Right atrium auricular region (tissue), 2 donors: ENCODE results near the gene DIP2B. TPM values are rescaled to one million over a fixed set of nuclear protein-coding genes. Genes with fewer than 3 reads are reported as not detected.

Experiments used
- DNase-seq: peaks from one replicate; pipeline ENCODE4 v3.0.0-alpha.2; 2019; ENCODE audit warnings: low spot score
- H3K27ac ChIP-seq, 2 donors: fragments of 200-600 bp; sonication (generic); 1 replicate in 1 of 2; 2 replicates in 1 of 2; pipeline ENCODE4 v1.5.1; 2016 to 2019
- H3K27me3 ChIP-seq, 2 donors: fragments of 200-600 bp; sonication (generic); one replicate each; pipeline versions ENCODE4 v1.5.1 to v1.6.0; 2017 to 2019
- H3K36me3 ChIP-seq: fragments of 200-600 bp; sonication (generic); one replicate; pipeline ENCODE4 v1.5.1; 2016
- H3K4me1 ChIP-seq, 2 donors: fragments of 200-600 bp; sonication (generic); one replicate each; pipeline versions ENCODE4 v1.5.1 to v1.6.0; 2017 to 2019
- H3K4me3 ChIP-seq, 2 donors: fragments of 200-600 bp; sonication (generic); 1 replicate in 1 of 2; 2 replicates in 1 of 2; pipeline ENCODE4 v1.5.1; 2017 to 2019; ENCODE audit warnings: mild to moderate bottlenecking in 1 of 2, moderate library complexity in 1 of 2
- H3K9me3 ChIP-seq, 2 donors: fragments of 200-600 bp; sonication (generic); one replicate each; pipeline ENCODE4 v1.5.1; 2019
- total RNA-seq, 2 donors: library from RNA; depleted of rRNA; stranded (reverse); fragments of >200 nt; gene quantifications; one replicate each; pipeline ENCODE4 v1.1.0, GENCODE V29; 2016
- TF ChIP-seq, protein P1 (sequence below), 2 donors: fragments of 200-600 bp; sonication (generic); IDR thresholded peaks; one replicate each; pipeline ENCODE4 v1.5.1; 2019; ENCODE audit warnings: antibody characterized with exemption in 2 of 2

DIP2B gene
- total RNA-seq, 2 donors from 2014 or later = 11.6 to 15.2 TPM

DNA sequence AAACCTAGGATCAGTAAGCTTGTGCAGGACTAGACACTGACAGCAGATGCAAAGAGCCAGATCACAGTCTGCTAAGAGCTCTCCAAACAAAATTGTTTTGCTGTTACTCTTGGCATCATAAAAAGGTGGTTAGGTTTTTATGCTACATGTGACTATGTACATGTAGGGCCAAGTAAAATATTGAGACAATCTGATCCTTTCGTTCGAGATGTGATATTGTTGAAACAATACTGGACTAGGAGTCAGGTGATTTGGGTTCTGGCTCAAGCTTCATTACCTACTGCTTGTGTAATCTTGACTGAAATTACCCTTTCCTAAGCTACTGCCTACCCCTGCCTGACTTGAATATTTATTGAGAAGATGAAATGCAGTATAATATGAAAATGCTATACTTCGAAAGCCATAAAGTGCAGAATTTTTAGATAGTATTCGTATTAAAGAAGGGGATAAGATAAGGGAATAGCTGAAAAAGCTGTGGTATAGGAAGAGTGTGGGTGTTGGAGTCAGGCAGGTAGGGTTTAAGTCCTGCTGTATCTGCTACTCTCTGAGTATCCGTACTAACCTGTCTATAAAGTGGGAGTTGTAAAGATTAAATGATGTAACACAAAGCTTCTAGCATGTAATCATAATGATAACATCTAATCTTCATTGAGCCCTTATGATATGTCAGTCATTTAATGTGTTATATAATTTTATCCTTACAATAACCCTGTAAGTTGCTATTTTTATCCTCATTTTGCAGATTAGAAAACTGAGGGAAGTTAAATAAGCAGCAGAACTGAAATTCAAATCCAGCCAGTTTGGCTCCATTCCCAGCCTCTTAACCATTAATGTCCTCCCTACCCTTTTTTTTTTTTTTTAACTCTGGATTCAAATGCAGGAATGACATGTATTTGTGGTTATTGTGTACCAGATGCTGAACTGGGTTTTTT, 220.5 kb downstream of the DIP2B start:
- Histone ChIP-seq H3K36me3 (peaks cover 72% of the 10 kb centered on the region), H3K4me1 (peaks cover 0 to 10% of the 10 kb centered on the region in 2 donors), H3K27me3 (no peaks in the 10 kb centered on the region), H3K4me3 (no peak overlapping the region), H3K9me3 (no peaks in the 10 kb centered on the region), H3K27ac (no peak overlapping the region)
- no peak for DNase-seq
- TF ChIP-seq, protein P1, sequence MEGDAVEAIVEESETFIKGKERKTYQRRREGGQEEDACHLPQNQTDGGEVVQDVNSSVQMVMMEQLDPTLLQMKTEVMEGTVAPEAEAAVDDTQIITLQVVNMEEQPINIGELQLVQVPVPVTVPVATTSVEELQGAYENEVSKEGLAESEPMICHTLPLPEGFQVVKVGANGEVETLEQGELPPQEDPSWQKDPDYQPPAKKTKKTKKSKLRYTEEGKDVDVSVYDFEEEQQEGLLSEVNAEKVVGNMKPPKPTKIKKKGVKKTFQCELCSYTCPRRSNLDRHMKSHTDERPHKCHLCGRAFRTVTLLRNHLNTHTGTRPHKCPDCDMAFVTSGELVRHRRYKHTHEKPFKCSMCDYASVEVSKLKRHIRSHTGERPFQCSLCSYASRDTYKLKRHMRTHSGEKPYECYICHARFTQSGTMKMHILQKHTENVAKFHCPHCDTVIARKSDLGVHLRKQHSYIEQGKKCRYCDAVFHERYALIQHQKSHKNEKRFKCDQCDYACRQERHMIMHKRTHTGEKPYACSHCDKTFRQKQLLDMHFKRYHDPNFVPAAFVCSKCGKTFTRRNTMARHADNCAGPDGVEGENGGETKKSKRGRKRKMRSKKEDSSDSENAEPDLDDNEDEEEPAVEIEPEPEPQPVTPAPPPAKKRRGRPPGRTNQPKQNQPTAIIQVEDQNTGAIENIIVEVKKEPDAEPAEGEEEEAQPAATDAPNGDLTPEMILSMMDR (IDR thresholded peaks at IDR 0.05) = no peak

DNA sequence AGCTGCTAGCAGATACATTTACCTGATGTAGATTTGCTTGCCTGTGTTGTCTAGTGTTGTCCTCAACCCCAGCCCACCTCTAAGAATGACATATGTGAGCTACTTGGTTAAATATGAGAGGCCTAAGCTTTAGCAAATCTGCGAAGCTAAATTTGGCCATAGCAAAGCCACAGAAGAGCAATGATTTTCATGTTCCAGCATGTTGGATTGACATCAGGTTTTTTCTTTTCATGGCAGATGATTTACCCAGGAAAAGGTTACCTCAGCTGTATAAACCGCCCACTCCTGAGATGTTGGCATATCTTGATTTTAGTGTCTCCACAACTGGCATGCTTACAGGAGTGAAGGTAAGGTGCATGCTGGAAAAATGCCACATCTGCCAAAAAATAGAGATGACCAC, 222.7 kb downstream of the DIP2B start:
- Histone ChIP-seq H3K4me1 (peaks cover 0 to 10% of the 10 kb centered on the region in 2 donors), H3K27ac (no peak overlapping the region), H3K9me3 (no peaks in the 10 kb centered on the region), H3K36me3 (peaks cover 77% of the 10 kb centered on the region), H3K27me3 (no peaks in the 10 kb centered on the region), H3K4me3 (no peak overlapping the region)
- TF ChIP-seq, protein P1 (IDR thresholded peaks at IDR 0.05) = no peak
- no peak for DNase-seq

GRCh38 chr12:50728417-50728816, 223.6 kb downstream of the DIP2B start:
- no peak overlapping the region for H3K27ac ChIP-seq
- no peak overlapping the region for H3K4me3 ChIP-seq
- TF ChIP-seq, protein P1 (IDR thresholded peaks at IDR 0.05) = no peak
- peaks cover 77% of the 10 kb centered on the region for H3K36me3 ChIP-seq
- no peaks in the 10 kb centered on the region for H3K27me3 ChIP-seq
- DNase-seq = no peak
- H3K4me1 ChIP-seq = peaks cover 0 to 10% of the 10 kb centered on the region in 2 donors
- no peaks in the 10 kb centered on the region for H3K9me3 ChIP-seq

DNA sequence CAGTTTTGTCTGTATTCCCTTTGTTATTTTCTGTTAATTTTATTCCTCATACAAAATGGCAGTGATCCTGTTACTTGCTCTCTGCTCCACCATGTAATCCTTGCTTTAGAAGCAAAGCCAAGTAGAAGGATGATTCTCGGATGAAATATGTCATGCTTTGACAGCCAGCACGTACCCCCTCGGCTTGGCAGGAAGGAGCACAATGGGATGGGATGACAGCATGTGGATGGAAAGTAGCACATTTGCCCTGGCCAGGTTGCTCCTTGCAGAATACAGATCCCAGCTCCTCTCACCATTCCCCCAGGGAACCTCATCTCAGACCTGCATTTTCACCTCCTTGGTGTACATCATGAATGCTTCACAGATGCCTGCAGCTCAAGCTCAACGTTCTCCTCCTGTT, 224.1 kb downstream of the DIP2B start:
- H3K36me3 ChIP-seq = peaks cover 77% of the 10 kb centered on the region
- no peaks in the 10 kb centered on the region for H3K27me3 ChIP-seq
- peaks cover 0 to 10% of the 10 kb centered on the region in 2 donors for H3K4me1 ChIP-seq
- no peak overlapping the region for H3K4me3 ChIP-seq
- H3K9me3 ChIP-seq = no peaks in the 10 kb centered on the region
- TF ChIP-seq, protein P1 (IDR thresholded peaks at IDR 0.05) = no peak
- H3K27ac ChIP-seq = no peak overlapping the region
- DNase-seq = no peak

- no peak overlapping the region for H3K27ac ChIP-seq
- peaks cover 84% of the 10 kb centered on the region for H3K36me3 ChIP-seq
- H3K27me3 ChIP-seq = no peaks in the 10 kb centered on the region
- no peak for DNase-seq
- TF ChIP-seq, protein P1 (IDR thresholded peaks at IDR 0.05) = no peak
- no peak overlapping the region for H3K4me3 ChIP-seq
- no peaks in the 10 kb centered on the region for H3K4me1 ChIP-seq
- H3K9me3 ChIP-seq = no peaks in the 10 kb centered on the region
These were observed 227.8 kb downstream of the DIP2B start for GRCh38 chr12:50732591-50732990.
